Measurements from ENCODE around the gene MRPS12. TPM values are rescaled to one million over a fixed set of nuclear protein-coding genes. Genes with fewer than 3 reads are reported as not detected.

MRPS12 gene
- total and polyA plus RNA-seq, 2 of the 13 experiments (the other 11 are each of a cell fraction or from before 2014, with no cell fraction given) = 27.5 to 54.8 TPM

DNA sequence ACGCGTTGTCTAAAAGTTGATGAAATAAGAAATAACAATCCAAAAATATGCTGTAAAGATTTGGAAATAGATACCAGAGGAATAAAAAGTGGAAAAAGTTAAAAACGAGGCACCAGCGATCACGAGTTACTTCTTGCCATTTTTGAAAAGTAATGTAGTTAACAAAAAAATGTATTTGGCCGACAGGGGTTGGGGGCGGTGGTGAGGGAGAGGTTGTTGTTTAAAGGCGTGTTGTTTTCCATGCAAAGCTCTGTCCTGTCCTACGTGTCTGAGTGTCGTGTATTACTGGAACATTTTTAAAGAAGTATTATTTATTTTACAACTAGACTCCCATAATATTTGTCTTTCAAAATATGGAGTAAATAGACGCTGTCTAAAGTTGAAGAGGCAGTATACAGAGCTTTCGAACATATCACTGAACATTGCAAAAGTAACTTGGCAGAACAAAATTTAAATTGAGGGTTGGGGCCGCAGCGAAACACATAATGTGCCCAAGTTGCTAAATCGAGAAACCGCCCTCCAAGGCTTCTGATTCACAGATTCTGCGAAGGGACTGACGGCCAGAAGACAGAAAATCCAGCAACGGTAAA lies 44.0 kb downstream of the MRPS12 start:
- Histone ChIP-seq H3K4me1 (ENCODE audit: insufficient read depth, low read length) (peaks cover 54% of the 10 kb centered on the region), H3K9me3 (ENCODE audit: low read length) (no peaks in the 10 kb centered on the region), H3K27me3 (ENCODE audit: control insufficient read depth in 1 of 2, insufficient read depth in 2 of 2, low read length in 2 of 2) (no peaks in the 10 kb centered on the region), H3K27ac (ENCODE audit: extremely low read length, insufficient read depth, low read length) (peak overlapping the region; percentile 99), H3K4me2 (ENCODE audit: low read depth, low read length) (peak overlapping the region; percentile 80), H4K20me1 (ENCODE audit: insufficient read depth, low read length) (peaks cover 6% of the 10 kb centered on the region; the same call in 1 of the 2 replicates), H3K4me3 (replicated peaks in 1 of 3; ENCODE audit: insufficient read depth in 1 of 3, low read depth in 2 of 3, low read length in 3 of 3) (peak overlapping the region; percentile 67 to 81 (median 80)), H3K9ac (ENCODE audit: insufficient read depth, low read depth, low read length) (peak overlapping the region; percentile 84), H3K36me3 (replicated peaks in 1 of 2; ENCODE audit: control insufficient read depth in 1 of 2, insufficient read depth in 2 of 2, low read length in 2 of 2) (peaks cover 0 to 3% of the 10 kb centered on the region in 2 experiments; a peak in 1 of 5 replicates), H2AFZ (ENCODE audit: low read length) (no peak overlapping the region), H3K79me2 (ENCODE audit: insufficient read depth, low read length) (peaks cover 51% of the 10 kb centered on the region)
- BruUV-seq (replicated peaks) = TSS peak; percentile 71
- POLR2A ChIA-PET = interaction anchor here (0.6 to 1.8 kb wide), 6 partner anchors 7 to 74 kb away, joined by 3 to 12 read pairs (median 4); partner anchors contain the start of genes MRPS12, NFKBIB and SARS2
- no peak for DNase-seq (ENCODE audit: low spot score)
- intact Hi-C loops (cut with micrococcal nuclease; ENCODE audit: unreplicated experiment) (loop anchor here (5.0 kb wide), 1 partner anchor 78 kb away; no protein-coding TSS in a partner anchor), in situ Hi-C loops (cut with HindIII; ENCODE audit: extremely low pct_ligation_motif_present, low pct_unique_long_range_greater_than_20kb) (loop anchor here (5.0 kb wide), 1 partner anchor 63 kb away; no protein-coding TSS in a partner anchor)
- FAIRE-seq = no peak
- no peak for ATAC-seq
- TF ChIP-seq MTF2 (CRISPR knock-in tag; IDR thresholded peaks at IDR 0.05; ENCODE audit: borderline replicate concordance) (peak; percentile 69; the same call in 1 of the 2 replicates), ZNF143 (CRISPR knock-in tag; IDR thresholded peaks at IDR 0.05) (no peak)
- CTCF ChIA-PET (ENCODE audit: low intra/inter-chr PET ratio, low total read pairs) = no interaction called here
- WGBS (ENCODE audit: low lambda C conversion rate) = 3% methylated on average over 15 of the region's 19 CpGs

DNA sequence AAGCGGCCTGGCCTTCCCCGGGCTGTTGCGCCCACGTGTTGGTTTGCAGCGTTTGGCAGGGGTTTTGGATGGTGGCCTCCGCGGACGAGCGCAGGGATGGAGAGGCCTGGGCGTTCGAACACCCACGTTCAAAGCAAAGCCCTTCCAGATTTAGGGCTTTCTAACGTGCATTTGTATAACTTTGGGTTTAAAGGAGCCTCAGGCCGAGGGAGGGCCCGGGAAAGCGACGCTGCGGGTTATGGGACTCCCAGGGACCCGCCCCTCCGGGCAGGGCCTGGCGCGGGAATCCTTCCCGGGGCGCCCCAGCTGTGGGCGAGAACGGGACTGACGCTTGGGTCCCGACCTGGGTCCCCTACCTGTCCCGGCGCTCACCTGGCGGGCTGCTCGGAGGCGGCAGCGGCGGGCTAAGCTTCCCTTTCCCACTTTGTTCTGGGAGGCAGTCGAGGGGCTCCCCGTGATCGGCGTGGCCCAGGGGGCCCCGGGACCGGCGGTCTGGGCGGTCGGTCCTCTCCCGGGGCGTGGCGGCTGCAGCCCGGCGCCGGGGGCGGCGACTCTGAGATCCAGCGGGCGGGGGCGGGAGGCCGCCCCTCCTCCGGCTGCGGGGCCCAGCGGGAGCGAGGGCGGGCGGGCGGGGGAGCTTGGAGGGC lies 44.6 kb downstream of the MRPS12 start, which contains the start of gene FBXO17:
Gene FBXO17, minus strand, starts transcription at position 529 of the 647 bp plus-strand sequence. CDS start 25,423 bp downstream, outside the sequence.
- WGBS (ENCODE audit: low lambda C conversion rate) = no CpG with 5 or more reads among the region's 63 CpGs
- peak; percentile 74 for ATAC-seq
- Histone ChIP-seq H3K4me3 (replicated peaks in 1 of 3; ENCODE audit: insufficient read depth in 1 of 3, low read depth in 2 of 3, low read length in 3 of 3) (peak within 1 kb of the TSS; percentile 67 to 81 (median 80)), H3K27ac (ENCODE audit: extremely low read length, insufficient read depth, low read length) (peak within 1 kb of the TSS; percentile 99), H4K20me1 (ENCODE audit: insufficient read depth, low read length) (peaks cover 6% of the 10 kb centered on the region; the same call in 1 of the 2 replicates), H3K4me1 (ENCODE audit: insufficient read depth, low read length) (peaks cover 57% of the 10 kb centered on the region), H3K9me3 (ENCODE audit: low read length) (no peaks in the 10 kb centered on the region), H2AFZ (ENCODE audit: low read length) (no peak within 1 kb of the TSS), H3K79me2 (ENCODE audit: insufficient read depth, low read length) (peaks cover 46% of the 10 kb centered on the region), H3K4me2 (ENCODE audit: low read depth, low read length) (peak within 1 kb of the TSS; percentile 80), H3K36me3 (replicated peaks in 1 of 2; ENCODE audit: control insufficient read depth in 1 of 2, insufficient read depth in 2 of 2, low read length in 2 of 2) (peaks cover 0 to 3% of the 10 kb centered on the region in 2 experiments; a peak in 1 of 5 replicates), H3K27me3 (ENCODE audit: control insufficient read depth in 1 of 2, insufficient read depth in 2 of 2, low read length in 2 of 2) (no peaks in the 10 kb centered on the region), H3K9ac (ENCODE audit: insufficient read depth, low read depth, low read length) (peak within 1 kb of the TSS; percentile 84)
- ChIA-PET POLR2A (interaction anchor here (0.8 to 1.8 kb wide), 14 partner anchors 8 to 415 kb away, joined by 3 to 12 read pairs (median 4); partner anchors contain the start of genes MED29, MRPS12, NFKBIB and PAF1), CTCF (ENCODE audit: low intra/inter-chr PET ratio, low total read pairs) (no interaction called here)
- intact Hi-C loops (cut with micrococcal nuclease; ENCODE audit: unreplicated experiment) (loop anchor here (5.0 kb wide), 1 partner anchor 77 kb away; no protein-coding TSS in a partner anchor), in situ Hi-C loops (cut with HindIII; ENCODE audit: extremely low pct_ligation_motif_present, low pct_unique_long_range_greater_than_20kb) (loop anchor here (5.0 kb wide), 1 partner anchor 62 kb away; no protein-coding TSS in a partner anchor)
- peak; percentile 47 for DNase-seq (ENCODE audit: low spot score)
- FAIRE-seq = no peak
- BruUV-seq (replicated peaks) = no TSS peak
- TF ChIP-seq CBX2 (IDR thresholded peaks at IDR 0.05; ENCODE audit: low read depth, low read length) (no peak), CBX2 (CRISPR knock-in tag; IDR thresholded peaks at IDR 0.05; ENCODE audit: low read depth) (no peak), ZBTB7B (CRISPR knock-in tag; IDR thresholded peaks at IDR 0.05) (no peak; the same call in 1 of the 2 replicates), SP4 (CRISPR knock-in tag; IDR thresholded peaks at IDR 0.05) (peak; percentile 8; the same call in 1 of the 2 replicates), ZSCAN25 (CRISPR knock-in tag; IDR thresholded peaks at IDR 0.05) (no peak), ZNF484 (CRISPR knock-in tag; IDR thresholded peaks at IDR 0.05; ENCODE audit: borderline replicate concordance, low read depth) (no peak), ZNF879 (CRISPR knock-in tag; IDR thresholded peaks at IDR 0.05) (0 out of 2 replicates have a peak, but pooled peaks have one; percentile 37), MXI1 (IDR thresholded peaks at IDR 0.05; ENCODE audit: borderline replicate concordance, low read depth, low read length) (peak; percentile 27; the same call in 1 of the 3 replicates), ZNF75D (CRISPR knock-in tag; IDR thresholded peaks at IDR 0.05; ENCODE audit: borderline replicate concordance) (0 out of 2 replicates have a peak, but pooled peaks have one; percentile 42), THYN1 (CRISPR knock-in tag; IDR thresholded peaks at IDR 0.05; ENCODE audit: borderline replicate concordance, low read depth) (no peak)
- TF ChIP-seq, protein P1, sequence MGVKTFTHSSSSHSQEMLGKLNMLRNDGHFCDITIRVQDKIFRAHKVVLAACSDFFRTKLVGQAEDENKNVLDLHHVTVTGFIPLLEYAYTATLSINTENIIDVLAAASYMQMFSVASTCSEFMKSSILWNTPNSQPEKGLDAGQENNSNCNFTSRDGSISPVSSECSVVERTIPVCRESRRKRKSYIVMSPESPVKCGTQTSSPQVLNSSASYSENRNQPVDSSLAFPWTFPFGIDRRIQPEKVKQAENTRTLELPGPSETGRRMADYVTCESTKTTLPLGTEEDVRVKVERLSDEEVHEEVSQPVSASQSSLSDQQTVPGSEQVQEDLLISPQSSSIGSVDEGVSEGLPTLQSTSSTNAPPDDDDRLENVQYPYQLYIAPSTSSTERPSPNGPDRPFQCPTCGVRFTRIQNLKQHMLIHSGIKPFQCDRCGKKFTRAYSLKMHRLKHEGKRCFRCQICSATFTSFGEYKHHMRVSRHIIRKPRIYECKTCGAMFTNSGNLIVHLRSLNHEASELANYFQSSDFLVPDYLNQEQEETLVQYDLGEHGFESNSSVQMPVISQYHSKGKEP (CRISPR knock-in tag; IDR thresholded peaks at IDR 0.05) = no peak
